GM18868 (cell line): Measurements from ENCODE around the gene TCOF1.

ENCODE experiments used
- ATAC-seq: cut with Tn5 transposase; IDR thresholded peaks from one replicate; pipeline ENCODE4 v1.9.1; 2021; ENCODE audit warnings: mild to moderate bottlenecking, moderate library complexity; ENCODE audit not compliant: unreplicated experiment

TCOF1 gene

GRCh38 chr5:150386024-150386855, 28.7 kb downstream of the TCOF1 start:
- no peak for ATAC-seq

- ATAC-seq = no peak
These were observed 32.2 kb downstream of the TCOF1 start for GRCh38 chr5:150389531-150390266.

GRCh38 chr5:150391064-150391834, 33.8 kb downstream of the TCOF1 start:
- ATAC-seq = no peak

- ATAC-seq = no peak
These were observed 34.5 kb downstream of the TCOF1 start for GRCh38 chr5:150391986-150392385.

GRCh38 chr5:150392680-150393079, 35.2 kb downstream of the TCOF1 start:
- no peak for ATAC-seq

GRCh38 chr5:150393096-150393645, 35.7 kb downstream of the TCOF1 start:
- no peak for ATAC-seq

GRCh38 chr5:150394131-150394530, 36.6 kb downstream of the TCOF1 start:
- peak; percentile 63 for ATAC-seq

GRCh38 chr5:150394912-150395687, 37.6 kb downstream of the TCOF1 start:
- no peak for ATAC-seq

- no peak for ATAC-seq
These were observed 38.1 kb downstream of the TCOF1 start for GRCh38 chr5:150395688-150395975.

GRCh38 chr5:150396267-150396666, 38.8 kb downstream of the TCOF1 start:
- ATAC-seq = no peak

GRCh38 chr5:150397146-150397781, 39.8 kb downstream of the TCOF1 start:
- no peak for ATAC-seq

GRCh38 chr5:150397782-150398721, 40.6 kb downstream of the TCOF1 start:
- ATAC-seq = no peak

- peak; percentile 61 for ATAC-seq
These were observed 41.4 kb downstream of the TCOF1 start for GRCh38 chr5:150398722-150399523.

GRCh38 chr5:150399524-150400211, 42.2 kb downstream of the TCOF1 start:
- peak; percentile 14 for ATAC-seq

- ATAC-seq = no peak
These were observed 43.0 kb downstream of the TCOF1 start for GRCh38 chr5:150400316-150401075.

GRCh38 chr5:150401076-150401375, 43.5 kb downstream of the TCOF1 start:
- no peak for ATAC-seq
